NCI-H524 (cell line): ENCODE results near the gene B3GNT5.

Source experiments
- DNase-seq, 2 experiments: peaks; one replicate each; lab custom pipeline; 2025; lab: John Stamatoyannopoulos, UW

Gene B3GNT5

DNA sequence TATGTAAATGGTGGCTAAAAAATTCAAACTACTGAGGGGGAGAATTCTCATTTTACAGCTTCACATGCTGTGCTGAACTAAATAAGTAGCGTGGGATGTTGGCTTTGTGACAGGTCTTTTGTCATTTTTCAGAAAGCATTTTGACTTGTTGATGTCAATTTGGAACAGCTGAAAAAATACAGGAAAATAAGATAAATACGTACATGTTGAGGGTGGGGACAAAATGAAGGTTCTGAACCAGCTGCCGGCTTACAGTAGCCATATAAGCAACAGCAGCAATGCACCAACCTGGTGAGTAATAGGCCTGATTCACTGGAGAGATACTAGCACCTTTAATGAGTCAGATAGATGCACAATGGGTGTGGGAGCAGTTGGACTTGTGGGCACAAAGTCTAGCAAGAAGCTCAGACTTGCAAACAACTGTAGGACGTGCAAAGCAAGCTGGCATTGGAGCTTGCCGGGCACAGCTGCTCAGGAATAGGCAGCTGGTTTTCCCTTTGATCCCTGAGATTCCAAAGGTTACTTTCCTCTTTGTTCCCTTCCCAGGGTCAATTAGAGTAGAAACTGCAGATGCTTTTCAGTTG lies 12.9 kb downstream of the B3GNT5 start:
- no peak for DNase-seq

GRCh38 chr3:183266454-183266853 lies 13.4 kb downstream of the B3GNT5 start:
- DNase-seq: no peak

DNA sequence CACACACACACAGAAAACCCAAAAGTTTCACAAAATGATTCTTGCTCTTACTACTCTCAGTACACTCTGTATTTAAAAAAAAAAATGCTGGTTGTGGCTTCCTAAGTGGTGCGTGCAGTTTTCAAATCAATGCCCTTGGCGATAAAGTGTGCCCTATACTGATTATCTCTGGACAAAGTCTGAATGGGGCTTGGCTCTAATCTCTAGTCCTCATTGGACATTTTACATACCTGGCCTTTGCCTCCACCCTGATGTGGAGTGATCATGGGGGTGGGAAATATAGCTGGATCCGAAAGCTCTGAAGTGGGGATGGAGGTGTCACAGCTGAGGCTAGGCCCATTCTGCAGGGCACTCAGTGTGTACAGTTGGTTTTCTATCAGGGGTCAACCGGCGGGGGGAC lies 14.1 kb downstream of the B3GNT5 start:
- DNase-seq: no peak

DNA sequence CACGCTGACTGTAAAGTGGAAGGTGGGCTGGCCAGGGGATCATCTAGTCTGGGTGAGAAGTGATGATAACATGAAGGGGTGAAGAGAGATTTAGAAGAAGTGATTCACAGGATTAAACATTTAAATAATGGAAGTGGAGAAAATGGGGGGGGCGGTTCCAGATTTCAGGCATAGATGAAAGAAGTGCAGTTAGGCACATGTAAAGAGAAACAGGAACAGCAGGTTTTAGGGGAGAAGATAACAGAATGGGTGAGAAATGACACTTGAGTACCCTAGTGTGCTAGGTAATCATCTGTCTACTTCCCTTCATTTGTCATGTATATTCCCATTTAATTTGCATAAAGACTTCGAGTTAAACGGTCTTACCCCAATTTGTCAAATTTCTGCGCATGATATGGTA lies 15.3 kb downstream of the B3GNT5 start:
- DNase-seq: no peak

DNA sequence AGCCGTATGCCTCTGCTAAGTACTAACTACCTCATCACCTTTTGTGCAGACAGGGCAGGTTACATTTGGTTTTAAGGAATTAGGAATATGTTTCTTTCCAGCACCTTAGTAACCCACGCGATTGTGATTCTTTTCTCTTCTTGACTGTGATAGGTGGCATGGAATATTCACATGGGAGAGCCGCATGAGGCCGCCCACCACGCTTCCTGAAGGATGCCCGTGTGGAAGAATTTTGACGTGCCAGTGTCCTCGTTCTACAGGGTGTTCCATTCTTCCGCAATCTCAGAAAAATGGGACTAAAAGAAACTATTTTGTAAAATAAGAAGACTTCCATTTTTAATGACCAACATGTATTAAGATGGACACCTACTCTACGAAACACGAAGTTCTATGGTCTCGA lies 16.3 kb downstream of the B3GNT5 start:
- no peak for DNase-seq

DNA sequence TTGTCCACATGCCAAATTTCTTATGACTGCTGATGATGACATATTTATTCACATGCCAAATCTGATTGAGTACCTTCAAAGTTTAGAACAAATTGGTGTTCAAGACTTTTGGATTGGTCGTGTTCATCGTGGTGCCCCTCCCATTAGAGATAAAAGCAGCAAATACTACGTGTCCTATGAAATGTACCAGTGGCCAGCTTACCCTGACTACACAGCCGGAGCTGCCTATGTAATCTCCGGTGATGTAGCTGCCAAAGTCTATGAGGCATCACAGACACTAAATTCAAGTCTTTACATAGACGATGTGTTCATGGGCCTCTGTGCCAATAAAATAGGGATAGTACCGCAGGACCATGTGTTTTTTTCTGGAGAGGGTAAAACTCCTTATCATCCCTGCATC lies 17.3 kb downstream of the B3GNT5 start:
- DNase-seq: no peak

- no peak for DNase-seq
These were observed 19.1 kb downstream of the B3GNT5 start for GRCh38 chr3:183272142-183272541.

DNA sequence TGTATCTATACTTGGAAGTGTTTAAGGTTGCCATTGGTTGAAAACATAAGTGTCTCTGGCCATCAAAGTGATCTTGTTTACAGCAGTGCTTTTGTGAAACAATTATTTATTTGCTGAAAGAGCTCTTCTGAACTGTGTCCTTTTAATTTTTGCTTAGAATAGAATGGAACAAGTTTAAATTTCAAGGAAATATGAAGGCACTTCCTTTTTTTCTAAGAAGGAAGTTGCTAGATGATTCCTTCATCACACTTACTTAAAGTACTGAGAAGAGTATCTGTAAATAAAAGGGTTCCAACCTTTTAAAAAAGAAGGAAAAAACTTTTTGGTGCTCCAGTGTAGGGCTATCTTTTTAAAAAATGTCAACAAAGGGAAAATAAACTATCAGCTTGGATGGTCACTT lies 19.7 kb downstream of the B3GNT5 start:
- no peak for DNase-seq

DNA sequence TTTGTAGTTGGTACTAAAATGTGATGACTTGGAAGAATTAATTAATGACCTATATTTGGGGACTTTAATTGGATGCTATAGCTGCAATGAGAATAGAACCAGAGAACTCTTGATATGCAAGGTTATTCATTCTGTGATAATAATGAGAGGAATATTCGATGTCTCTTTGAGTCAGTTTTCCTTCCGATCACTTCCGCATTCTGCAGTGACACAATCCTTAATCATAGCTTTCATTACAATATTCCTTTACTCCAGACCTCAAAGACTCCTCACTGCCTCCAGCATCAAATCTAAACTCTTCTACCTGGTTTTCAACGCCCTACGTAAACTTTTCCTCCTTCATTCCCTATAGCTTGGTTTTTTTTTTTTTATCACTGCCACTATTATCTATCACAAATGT lies 21.6 kb downstream of the B3GNT5 start:
- no peak for DNase-seq

- DNase-seq: no peak
These were observed 22.4 kb downstream of the B3GNT5 start for GRCh38 chr3:183275418-183275817.

GRCh38 chr3:183275937-183276336 lies 22.9 kb downstream of the B3GNT5 start:
- DNase-seq: no peak

DNA sequence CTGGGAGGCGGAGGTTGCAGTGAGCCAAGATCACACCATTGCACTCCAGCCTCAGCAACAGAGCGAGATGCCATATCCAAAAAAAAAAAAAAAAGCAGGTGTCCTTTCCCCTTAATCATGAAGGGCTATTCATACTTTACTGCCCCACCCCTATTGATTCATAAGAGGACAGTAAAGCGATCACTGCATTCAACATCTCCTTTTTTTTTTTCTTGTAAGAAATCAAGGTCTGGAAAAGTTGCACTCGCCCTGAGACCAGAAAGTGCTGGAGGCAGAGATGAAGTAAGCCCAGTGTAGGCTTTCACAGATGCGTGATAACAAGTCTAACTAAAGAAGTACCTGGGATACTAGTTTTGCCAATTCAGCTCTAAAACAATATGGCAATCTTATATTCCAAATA lies 24.2 kb downstream of the B3GNT5 start:
- no peak for DNase-seq

DNA sequence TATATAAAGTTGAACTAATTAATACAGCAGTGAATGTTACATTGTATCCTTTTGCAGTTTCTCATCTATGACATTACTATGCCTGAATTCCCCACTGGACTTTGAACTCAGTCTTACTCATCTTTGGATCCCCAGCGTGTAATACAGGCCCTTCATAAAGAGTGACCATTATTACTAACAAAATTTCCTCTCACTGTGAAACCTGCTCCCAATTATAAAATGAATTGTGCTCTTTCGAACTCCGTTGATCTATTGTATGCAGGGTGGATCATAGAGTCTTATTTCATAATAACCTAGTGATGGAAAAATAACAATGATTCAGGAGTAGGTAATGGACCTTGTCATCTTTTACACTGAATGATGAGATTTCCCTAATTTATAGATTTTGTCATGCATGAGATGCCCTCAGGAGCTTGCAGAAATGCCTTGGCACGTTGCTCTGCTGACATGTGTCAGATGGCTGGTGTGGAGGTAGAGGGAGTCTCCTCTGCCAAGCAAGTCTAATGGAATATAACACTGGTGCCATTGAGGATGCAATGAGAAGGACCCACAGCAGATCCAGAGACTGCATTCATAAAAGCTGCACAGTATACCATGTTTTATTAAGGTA lies 25.5 kb downstream of the B3GNT5 start:
- DNase-seq: no peak

GRCh38 chr3:183279371-183279770 lies 26.3 kb downstream of the B3GNT5 start:
- DNase-seq: peak in 1 of 2 experiments; percentile 37

- DNase-seq: no peak
These were observed 28.2 kb downstream of the B3GNT5 start for GRCh38 chr3:183281126-183281797.

- DNase-seq: no peak
These were observed 30.8 kb downstream of the B3GNT5 start for GRCh38 chr3:183283886-183284285.

DNA sequence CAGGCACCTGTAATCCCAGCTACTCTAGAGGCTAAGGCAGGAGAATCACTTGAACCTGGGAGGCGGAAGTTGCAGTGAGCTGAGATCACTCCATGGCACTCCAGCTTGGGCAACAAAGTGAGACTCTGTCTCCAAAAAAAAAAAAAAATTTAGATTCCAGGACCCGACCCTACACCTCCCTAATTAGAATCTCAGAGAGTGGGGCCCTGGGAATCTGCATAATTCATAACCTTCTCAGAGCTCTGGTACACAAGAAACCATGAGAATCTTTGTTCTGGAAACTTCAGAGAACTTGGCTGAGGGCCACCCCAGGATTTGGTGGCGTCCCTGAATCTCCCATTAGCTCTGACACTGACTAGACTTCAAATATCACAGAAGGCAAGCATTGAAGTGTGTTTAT lies 31.5 kb downstream of the B3GNT5 start:
- DNase-seq: no peak

DNA sequence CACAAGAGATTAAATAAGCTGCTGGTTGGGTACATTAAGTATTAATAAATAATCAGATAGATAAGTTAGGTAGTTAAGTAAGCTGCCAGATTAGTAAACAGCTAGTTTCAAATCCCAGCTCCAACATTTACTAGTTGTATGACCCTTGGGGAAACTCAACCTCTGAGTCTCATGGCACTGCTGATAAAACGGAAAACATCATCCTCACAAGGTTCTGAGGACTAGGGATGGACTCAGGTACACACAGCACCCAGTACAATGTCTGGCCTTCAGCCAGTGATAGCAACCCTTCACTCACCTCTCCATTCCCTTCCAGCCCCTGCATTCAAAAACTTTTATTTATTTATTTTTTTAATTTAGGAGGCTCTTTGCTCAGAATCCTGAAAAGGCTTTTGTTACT lies 32.3 kb downstream of the B3GNT5 start:
- no peak for DNase-seq

DNA sequence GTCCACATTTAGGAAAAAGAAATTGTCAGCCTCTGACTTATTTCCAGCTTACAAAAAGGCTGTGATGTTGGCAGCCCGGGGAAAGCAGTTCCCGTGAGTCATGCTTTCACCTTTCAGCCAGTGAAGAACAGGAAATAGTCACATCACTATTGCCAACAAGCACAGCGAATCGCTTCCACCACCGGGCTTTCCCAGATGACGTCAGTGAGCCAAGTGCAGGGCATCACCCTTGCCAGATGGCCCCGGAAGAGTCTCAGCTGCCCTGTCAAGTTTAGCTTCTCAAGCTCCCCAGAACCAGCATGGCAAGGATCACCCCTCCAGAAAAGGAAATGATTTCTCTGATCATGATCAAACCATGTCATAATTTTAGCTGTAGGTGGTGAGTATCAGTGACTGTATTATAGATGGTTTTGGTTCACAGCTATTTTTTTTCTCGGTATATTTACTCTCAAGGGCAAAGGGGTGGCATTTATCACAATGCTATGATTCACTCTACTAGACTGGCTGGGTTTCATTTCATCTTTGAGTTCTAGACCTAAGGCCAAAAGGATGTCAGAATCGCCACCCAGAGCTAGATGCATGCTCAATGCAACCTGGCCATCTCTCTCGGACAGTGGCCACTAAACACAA lies 32.9 kb downstream of the B3GNT5 start:
- peak; percentile 73 to 74 for DNase-seq

- DNase-seq: no peak
These were observed 34.4 kb downstream of the B3GNT5 start for GRCh38 chr3:183287301-183287971.

GRCh38 chr3:183288117-183288516 lies 35.1 kb downstream of the B3GNT5 start:
- DNase-seq: no peak

GRCh38 chr3:183290216-183290615 lies 37.2 kb downstream of the B3GNT5 start:
- DNase-seq: no peak
